H9 (cell line): ENCODE results near the gene TACR1. TPM values are rescaled to one million over a fixed set of nuclear protein-coding genes. Genes with fewer than 3 reads are reported as not detected.

Experiments used
- DNase-seq: peaks from one replicate; pipeline ENCODE4 v3.0.0-alpha.2; 2017
- H2AFZ ChIP-seq: one replicate; pipeline ENCODE4 v1.6.1; 2013; ENCODE audit warnings: mild to moderate bottlenecking, low read length, control low read depth, moderate library complexity
- H2AK5ac ChIP-seq: 2 replicates; pipeline ENCODE4 v1.6.1; 2013; ENCODE audit warnings: low read length, control low read depth, mixed read lengths; ENCODE audit not compliant: insufficient read length
- H2BK120ac ChIP-seq: one replicate; pipeline ENCODE4 v1.6.1; 2013; ENCODE audit warnings: low read depth, mild to moderate bottlenecking, low read length, control low read depth, inconsistent platforms; ENCODE audit not compliant: poor library complexity, severe bottlenecking
- H2BK12ac ChIP-seq: 2 replicates; pipeline ENCODE4 v1.6.1; 2013; ENCODE audit warnings: low read length, control low read depth, mixed read lengths, low read depth; ENCODE audit not compliant: insufficient read length
- H2BK15ac ChIP-seq: 2 replicates; pipeline ENCODE4 v1.6.1; 2013; ENCODE audit warnings: low read depth, low read length, control low read depth
- H2BK20ac ChIP-seq: one replicate; pipeline ENCODE4 v1.6.1; 2013; ENCODE audit warnings: low read depth, mild to moderate bottlenecking, low read length, control low read depth, inconsistent platforms; ENCODE audit not compliant: poor library complexity, severe bottlenecking
- H2BK5ac ChIP-seq: 2 replicates; pipeline ENCODE4 v1.6.1; 2013; ENCODE audit warnings: low read length, control low read depth, mixed read lengths; ENCODE audit not compliant: insufficient read length
- H3K14ac ChIP-seq: 2 replicates; pipeline ENCODE4 v1.6.1; 2013; ENCODE audit warnings: low read length, control low read depth; ENCODE audit not compliant: insufficient read depth
- H3K18ac ChIP-seq: 2 replicates; pipeline ENCODE4 v1.6.1; 2013; ENCODE audit warnings: low read depth, mild to moderate bottlenecking, mixed read lengths, low read length, control low read depth; ENCODE audit not compliant: insufficient read length
- H3K23ac ChIP-seq: 2 replicates; pipeline ENCODE4 v1.6.1; 2013; ENCODE audit warnings: low read length, control low read depth, mixed read lengths, low read depth; ENCODE audit not compliant: insufficient read length
- H3K23me2 ChIP-seq: 2 replicates; pipeline ENCODE4 v1.6.1; 2013; ENCODE audit warnings: low read depth, mild to moderate bottlenecking, mixed read lengths, low read length, control low read depth; ENCODE audit not compliant: insufficient read length, poor library complexity, severe bottlenecking
- H3K27ac ChIP-seq: 2 replicates; pipeline ENCODE4 v1.5.1; 2013; ENCODE audit warnings: low read length, control low read depth, mixed read lengths, low read depth; ENCODE audit not compliant: insufficient read length
- H3K27me3 ChIP-seq: 2 replicates; pipeline ENCODE4 v1.6.1; 2013; ENCODE audit warnings: low read length, control low read depth, inconsistent platforms; ENCODE audit not compliant: insufficient read depth
- H3K4ac ChIP-seq: 2 replicates; pipeline ENCODE4 v1.6.1; 2013; ENCODE audit warnings: low read depth, mild to moderate bottlenecking, control low read depth, inconsistent platforms, low read length, moderate library complexity
- H3K4me1 ChIP-seq: 2 replicates; pipeline ENCODE4 v1.6.1; 2013; ENCODE audit warnings: low read length, control low read depth, inconsistent platforms; ENCODE audit not compliant: insufficient read depth
- H3K4me2 ChIP-seq: 2 replicates; pipeline ENCODE4 v1.6.1; 2013; ENCODE audit warnings: low read length, control low read depth, mixed read lengths; ENCODE audit not compliant: insufficient read length, insufficient read depth
- H3K56ac ChIP-seq: 2 replicates; pipeline ENCODE4 v1.6.1; 2013; ENCODE audit warnings: low read depth, mild to moderate bottlenecking, mixed read lengths, low read length, control low read depth; ENCODE audit not compliant: insufficient read length
- H3K79me1 ChIP-seq: 2 replicates; pipeline ENCODE4 v1.6.1; 2013; ENCODE audit warnings: low read depth, mild to moderate bottlenecking, moderate library complexity, low read length, control low read depth, inconsistent platforms; ENCODE audit not compliant: insufficient read depth, poor library complexity, severe bottlenecking
- H3K79me2 ChIP-seq: 2 replicates; pipeline ENCODE4 v1.6.1; 2013; ENCODE audit warnings: low read length, control low read depth, inconsistent platforms; ENCODE audit not compliant: insufficient read depth
- H3K9ac ChIP-seq: 2 replicates; pipeline ENCODE4 v1.6.1; 2013; ENCODE audit warnings: low read length, control low read depth, mixed read lengths; ENCODE audit not compliant: insufficient read length; ENCODE audit errors: extremely low read depth
- H3K9me3 ChIP-seq: one replicate; pipeline ENCODE4 v1.6.1; 2013; ENCODE audit warnings: low read depth, low read length, inconsistent platforms; ENCODE audit not compliant: control insufficient read depth
- H3T11ph ChIP-seq: one replicate; pipeline ENCODE4 v1.6.1; 2013; ENCODE audit warnings: mild to moderate bottlenecking, low read length, control low read depth, inconsistent platforms
- H4K20me1 ChIP-seq: one replicate; pipeline ENCODE4 v1.6.1; 2013; ENCODE audit not compliant: control insufficient read depth, insufficient read length, insufficient read depth
- H4K5ac ChIP-seq: 2 replicates; pipeline ENCODE4 v1.6.1; 2013; ENCODE audit warnings: low read depth, mild to moderate bottlenecking, mixed read lengths, low read length, control low read depth; ENCODE audit not compliant: insufficient read length
- H4K8ac ChIP-seq: replicated peaks from 2 replicates; pipeline ENCODE4 v1.6.1; 2013; ENCODE audit warnings: low read length, control low read depth, mixed read lengths, low read depth; ENCODE audit not compliant: insufficient read length
- H4K91ac ChIP-seq: 2 replicates; pipeline ENCODE4 v1.6.1; 2013; ENCODE audit warnings: low read depth, mild to moderate bottlenecking, moderate library complexity, mixed read lengths, low read length, control low read depth; ENCODE audit not compliant: insufficient read length
- H3K27ac Mint-ChIP-seq, 3 experiments: 2 replicates in 2 of 3; 3 replicates in 1 of 3; pipeline ENCODE4 v1.8.0; 2020 to 2021; ENCODE audit warnings: mixed read lengths in 3 of 3, mild to moderate bottlenecking in 1 of 3, moderate library complexity in 1 of 3
- H3K27me3 Mint-ChIP-seq: 2 replicates; pipeline ENCODE4 v1.8.0; 2021; ENCODE audit warnings: low read depth, mild to moderate bottlenecking, moderate library complexity, mixed read lengths
- H3K36me3 Mint-ChIP-seq, 3 experiments: 2 replicates in 2 of 3; 3 replicates in 1 of 3; pipeline ENCODE4 v1.8.0; 2020 to 2021; ENCODE audit warnings: low read depth in 3 of 3, mixed read lengths in 3 of 3; ENCODE audit not compliant: insufficient read depth in 1 of 3
- H3K4me1 Mint-ChIP-seq, 2 experiments: 2 replicates each; pipeline ENCODE4 v1.8.0; 2020; ENCODE audit warnings: mixed read lengths in 2 of 2
- H3K4me3 Mint-ChIP-seq, 2 experiments: 2 replicates in 1 of 2; 3 replicates in 1 of 2; pipeline ENCODE4 v1.8.0; 2020 to 2021; ENCODE audit warnings: mild to moderate bottlenecking in 2 of 2, mixed read lengths in 2 of 2, moderate library complexity in 1 of 2
- H3K9me3 Mint-ChIP-seq, 2 experiments: 2 replicates in 1 of 2; 3 replicates in 1 of 2; pipeline ENCODE4 v1.8.0; 2020; ENCODE audit warnings: mild to moderate bottlenecking in 2 of 2, mixed read lengths in 2 of 2, moderate library complexity in 1 of 2
- WGBS: extraction: QIAGEN DNeasy Blood & Tissue Kit; methylation state at CpG from one replicate; pipeline ENCODE4 v1.1.7; 2013; ENCODE audit warnings: missing lambda C conversion rate, low lambda C conversion rate, mixed read lengths; ENCODE audit not compliant: insufficient read length; ENCODE audit errors: extremely low coverage; 5-methylcytosine and 5-hydroxymethylcytosine counted together
- total RNA-seq: library from RNA; stranded (reverse); gene quantifications from 2 replicates; pipeline ENCODE4 v1.2.1, GENCODE V29; 2021
- TF ChIP-seq, protein P1 (sequence below): fragments of 200-600 bp; sonication (generic); conservative IDR thresholded peaks from 3 replicates; pipeline ENCODE4 v1.8.0; 2021; ENCODE audit warnings: antibody characterized with exemption, mild to moderate bottlenecking

Gene TACR1
- total RNA-seq, 1 experiment from 2014 or later, result 1.4 TPM

DNA sequence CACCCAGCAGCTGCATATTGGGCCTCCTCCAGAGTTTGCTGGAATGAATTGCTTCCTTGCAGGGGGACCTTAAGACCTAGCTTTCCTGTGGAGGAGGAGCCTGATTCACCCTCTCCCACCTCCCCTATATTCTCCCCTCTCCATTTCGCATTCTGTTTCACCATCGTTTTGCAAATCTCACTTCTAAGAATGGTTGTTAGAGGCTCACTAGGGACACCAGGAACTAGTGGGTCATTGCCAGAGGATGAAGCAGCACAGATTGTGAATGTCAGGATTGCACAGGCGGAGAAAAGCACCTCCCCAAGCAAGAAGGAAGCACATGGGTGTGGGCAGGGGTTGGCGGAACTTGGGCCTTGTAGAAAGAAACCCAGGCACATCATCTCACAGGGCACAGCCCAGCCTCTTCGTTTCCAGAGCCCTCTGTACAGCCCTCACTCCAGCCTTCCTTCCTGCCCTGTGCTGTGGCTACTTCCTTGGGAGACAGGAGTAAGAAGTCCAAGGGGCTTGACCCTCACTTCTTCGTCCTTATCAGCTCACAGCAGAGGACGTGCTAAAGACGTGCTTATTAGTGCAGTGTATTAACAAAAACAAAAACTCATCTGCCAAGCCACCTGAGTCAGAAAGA is 63.4 kb downstream of the TACR1 start:
- no peaks in the 10 kb centered on the region for H3K79me2 ChIP-seq
- Mint-ChIP-seq H3K4me3 (no peak overlapping the region), H3K27ac (no peak overlapping the region), H3K36me3 (no peaks in the 10 kb centered on the region), H3K9me3 (no peaks in the 10 kb centered on the region; a peak in 1 of 5 replicates), H3K4me1 (peaks cover 3 to 8% of the 10 kb centered on the region in 2 experiments), H3K27me3 (no peaks in the 10 kb centered on the region)
- H4K91ac ChIP-seq, result no peak overlapping the region
- no peak overlapping the region for H3K18ac ChIP-seq
- TF ChIP-seq, protein P1, sequence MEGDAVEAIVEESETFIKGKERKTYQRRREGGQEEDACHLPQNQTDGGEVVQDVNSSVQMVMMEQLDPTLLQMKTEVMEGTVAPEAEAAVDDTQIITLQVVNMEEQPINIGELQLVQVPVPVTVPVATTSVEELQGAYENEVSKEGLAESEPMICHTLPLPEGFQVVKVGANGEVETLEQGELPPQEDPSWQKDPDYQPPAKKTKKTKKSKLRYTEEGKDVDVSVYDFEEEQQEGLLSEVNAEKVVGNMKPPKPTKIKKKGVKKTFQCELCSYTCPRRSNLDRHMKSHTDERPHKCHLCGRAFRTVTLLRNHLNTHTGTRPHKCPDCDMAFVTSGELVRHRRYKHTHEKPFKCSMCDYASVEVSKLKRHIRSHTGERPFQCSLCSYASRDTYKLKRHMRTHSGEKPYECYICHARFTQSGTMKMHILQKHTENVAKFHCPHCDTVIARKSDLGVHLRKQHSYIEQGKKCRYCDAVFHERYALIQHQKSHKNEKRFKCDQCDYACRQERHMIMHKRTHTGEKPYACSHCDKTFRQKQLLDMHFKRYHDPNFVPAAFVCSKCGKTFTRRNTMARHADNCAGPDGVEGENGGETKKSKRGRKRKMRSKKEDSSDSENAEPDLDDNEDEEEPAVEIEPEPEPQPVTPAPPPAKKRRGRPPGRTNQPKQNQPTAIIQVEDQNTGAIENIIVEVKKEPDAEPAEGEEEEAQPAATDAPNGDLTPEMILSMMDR, result no peak
- no peak overlapping the region for H2BK120ac ChIP-seq
- no peak overlapping the region for H3K9ac ChIP-seq
- no peak overlapping the region for H3K56ac ChIP-seq
- H2BK15ac ChIP-seq, result no peak overlapping the region
- H2AK5ac ChIP-seq, result no peak overlapping the region
- H2BK20ac ChIP-seq, result no peak overlapping the region
- no peak overlapping the region for H3K4me2 ChIP-seq
- no peak overlapping the region for H4K5ac ChIP-seq
- H3K27me3 ChIP-seq, result no peaks in the 10 kb centered on the region
- H2BK12ac ChIP-seq, result no peak overlapping the region
- H3K79me1 ChIP-seq, result no peaks in the 10 kb centered on the region
- no peak overlapping the region for H3K23ac ChIP-seq
- no peaks in the 10 kb centered on the region for H4K20me1 ChIP-seq
- H3K23me2 ChIP-seq, result no peaks in the 10 kb centered on the region
- H3K27ac ChIP-seq, result no peak overlapping the region
- H4K8ac ChIP-seq, result no peak overlapping the region
- no peak overlapping the region for H3T11ph ChIP-seq
- H2AFZ ChIP-seq, result no peak overlapping the region
- peaks cover 3% of the 10 kb centered on the region; the same call in 1 of the 2 replicates for H3K4me1 ChIP-seq
- H3K9me3 ChIP-seq, result no peaks in the 10 kb centered on the region
- no CpG with 5 or more reads among the region's 8 CpGs for WGBS
- H3K4ac ChIP-seq, result no peak overlapping the region
- H3K14ac ChIP-seq, result no peak overlapping the region
- DNase-seq, result no peak
- no peak overlapping the region for H2BK5ac ChIP-seq
